Measurements from ENCODE around the gene PRPF6.

The PRPF6 gene

DNA sequence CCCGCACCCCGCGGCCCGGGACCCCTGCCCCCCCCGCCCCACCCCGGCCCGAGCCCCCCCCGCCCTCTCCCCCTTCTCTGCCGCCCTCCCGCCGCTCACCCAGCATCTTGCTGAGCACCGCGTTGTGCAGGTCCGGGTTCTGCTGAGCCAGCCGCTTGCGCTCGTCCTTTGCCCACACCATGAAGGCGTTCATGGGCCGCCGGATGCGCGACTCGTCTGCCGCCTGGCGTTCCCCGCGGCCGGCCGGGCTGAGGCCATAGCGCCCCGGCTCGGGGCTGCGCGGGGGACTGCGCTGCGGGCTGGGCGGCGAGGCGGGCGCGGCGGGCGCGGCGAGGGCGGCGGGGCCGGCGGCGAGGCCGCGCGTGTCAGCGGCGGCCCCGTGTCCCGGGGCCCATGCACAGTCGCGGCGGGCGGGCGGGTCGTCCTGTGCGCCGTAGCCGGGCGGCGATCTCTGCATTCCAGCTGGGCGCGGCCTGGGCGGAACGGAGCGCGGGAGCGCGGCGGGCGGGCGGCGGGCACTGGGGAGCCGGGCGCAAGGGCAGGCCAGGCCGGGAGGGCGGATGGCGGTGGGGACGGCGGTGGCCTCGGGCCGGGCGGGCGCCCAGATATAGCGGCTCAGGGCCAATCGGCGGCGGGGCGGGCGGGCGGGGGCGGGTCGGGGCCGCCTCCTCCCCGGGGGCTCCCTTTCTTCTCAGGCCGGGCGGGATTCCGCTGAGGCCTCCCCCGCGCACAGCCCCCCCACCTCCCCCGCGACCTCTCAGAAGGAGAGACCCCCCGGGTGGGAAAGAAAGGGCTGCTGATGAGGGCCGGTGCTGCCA is 68.3 kb downstream of the PRPF6 start, which contains the start of gene SOX18:
Gene SOX18, minus strand, starts transcription at position 580 of the 818 bp plus-strand sequence. Its CDS starts 123 bp downstream, at position 457.
- DNase-seq (ENCODE audit: low read depth) = no peak

DNA sequence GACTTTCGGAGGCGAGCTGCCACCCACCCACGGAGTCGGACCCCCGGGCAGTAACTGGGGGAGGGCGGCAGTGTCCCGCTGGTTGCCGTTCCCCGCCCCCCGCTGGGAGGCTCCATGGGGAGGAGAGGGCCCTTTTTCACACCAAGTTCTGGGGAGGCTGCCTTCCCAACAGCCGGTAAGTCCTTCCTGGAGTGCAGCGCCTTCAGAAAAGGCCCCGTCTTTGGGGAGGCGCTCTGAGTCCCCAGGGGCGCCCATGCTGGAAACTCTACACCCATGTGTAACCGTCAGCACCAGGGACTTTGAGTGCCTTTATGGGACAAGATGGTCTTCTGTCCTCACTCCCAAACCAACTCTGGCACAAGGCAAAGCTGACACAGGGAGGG is 68.9 kb downstream of the PRPF6 start:
- no peak for DNase-seq (ENCODE audit: low read depth)

DNA sequence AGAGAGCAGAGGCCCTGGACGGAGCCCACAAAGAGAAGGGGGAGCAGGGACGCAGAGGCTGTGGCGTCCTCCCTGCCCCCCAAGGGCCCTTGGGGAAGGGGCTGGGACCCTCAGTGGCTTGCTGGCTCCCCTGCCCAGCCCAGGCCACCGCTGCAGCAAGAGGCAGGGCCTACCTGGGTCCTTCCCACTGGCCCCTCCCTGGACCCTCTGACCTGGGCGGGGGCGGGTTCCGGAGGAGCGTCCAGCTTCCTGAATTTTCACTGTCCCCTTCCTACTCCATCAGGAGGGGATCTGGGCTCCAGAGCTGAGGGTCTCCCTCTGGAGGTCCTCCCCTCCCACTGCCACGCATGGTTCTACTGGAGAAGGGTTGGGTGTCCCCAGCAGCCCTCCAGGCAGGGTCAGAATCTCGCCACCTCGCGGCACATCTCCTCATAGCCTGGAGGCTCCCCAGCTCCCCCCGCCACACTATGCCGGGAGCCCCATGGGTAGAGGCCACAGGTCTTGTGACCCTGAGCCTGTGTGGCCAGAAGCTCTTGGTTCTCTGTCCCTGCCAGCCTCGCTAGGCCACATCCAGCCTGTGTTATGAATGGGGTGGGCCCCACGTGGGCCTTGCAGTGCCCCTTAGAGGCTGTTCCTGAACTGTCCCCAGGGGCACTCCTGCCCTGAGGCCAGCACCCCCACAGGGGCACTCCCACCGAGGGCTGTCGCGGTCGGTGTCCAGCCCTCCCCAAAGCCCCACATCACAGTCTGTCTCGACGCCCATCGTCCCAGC is 69.5 kb downstream of the PRPF6 start:
- no peak for DNase-seq (ENCODE audit: low read depth)

DNA sequence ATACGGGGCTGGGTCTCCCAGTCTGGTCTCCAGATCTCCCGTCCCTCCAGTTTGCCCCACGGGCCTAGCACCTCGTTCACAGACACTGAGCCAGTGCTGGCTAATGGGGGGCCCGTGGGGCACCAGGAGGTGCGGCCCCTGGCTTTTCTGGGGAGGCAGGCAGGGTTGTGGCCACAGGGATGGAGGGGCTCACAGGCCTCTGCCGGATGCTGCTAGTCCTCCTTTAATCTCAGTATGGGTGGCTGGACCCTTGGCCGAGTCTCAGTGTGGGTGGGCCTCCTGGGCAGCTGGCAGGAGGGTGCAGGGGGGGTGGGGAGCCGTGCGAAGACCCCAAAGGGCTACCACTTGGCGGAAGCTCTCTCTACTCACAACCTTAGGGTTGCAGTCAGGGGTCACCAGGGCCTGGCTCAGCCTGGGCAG is 70.1 kb downstream of the PRPF6 start:
- DNase-seq (ENCODE audit: low read depth) = no peak

DNA sequence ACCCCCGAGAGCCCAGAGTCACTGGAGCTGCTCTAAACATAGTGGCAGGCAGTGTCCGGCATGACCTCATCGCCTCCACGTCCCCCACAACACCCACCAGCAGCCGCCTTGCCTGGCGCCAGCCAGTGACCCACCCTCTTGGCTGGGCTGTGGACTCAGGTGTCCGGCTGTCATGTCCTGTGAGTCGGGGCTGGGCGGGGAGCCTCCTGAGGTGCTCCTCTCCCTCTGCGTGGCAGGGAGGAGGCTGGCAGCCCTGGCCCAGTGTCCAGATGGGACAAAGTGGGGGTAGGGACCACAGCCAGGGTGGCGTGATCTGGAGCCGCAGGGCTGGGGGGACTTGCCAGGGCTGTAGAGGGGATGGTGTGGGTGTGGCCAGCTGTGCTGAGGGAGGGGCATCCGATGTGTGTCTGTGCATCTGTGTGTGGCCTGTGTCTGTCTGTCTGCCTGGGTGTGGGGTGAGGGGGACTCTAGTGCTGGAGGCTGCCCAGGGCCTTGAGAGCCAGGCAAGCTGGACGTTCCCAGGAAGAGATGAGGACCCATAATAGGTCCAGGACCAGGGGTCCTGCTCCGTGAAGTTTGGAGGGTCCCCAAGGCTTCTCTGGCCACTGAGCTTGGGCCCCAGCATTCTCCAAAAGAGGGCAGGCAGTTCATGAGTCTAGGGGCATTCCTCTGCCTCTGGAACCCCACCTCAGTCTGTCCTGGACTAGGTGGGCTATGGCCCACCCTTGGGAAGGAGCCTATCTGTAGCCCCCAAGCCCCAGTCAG is 70.8 kb downstream of the PRPF6 start:
- DNase-seq (ENCODE audit: low read depth) = no peak

DNA sequence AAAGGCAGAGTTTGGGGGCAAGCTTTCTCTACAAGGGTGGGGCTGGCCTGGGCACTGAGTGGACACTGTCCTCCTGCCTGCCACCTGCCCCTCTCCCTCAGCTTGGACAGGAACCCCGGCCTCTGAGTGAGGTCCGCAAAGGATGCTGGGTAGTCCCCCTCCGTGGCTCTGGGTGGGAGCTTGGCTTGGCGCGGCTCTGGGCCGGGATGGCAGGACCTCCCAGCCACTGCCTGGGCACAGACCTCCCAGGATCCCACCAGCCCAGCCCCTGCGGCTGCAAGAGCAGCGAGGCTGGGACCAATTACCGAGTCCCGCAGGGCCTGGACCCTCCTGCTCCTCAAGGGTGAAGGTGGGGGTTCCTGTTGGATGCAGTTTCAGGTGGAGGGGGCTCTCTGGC is 71.4 kb downstream of the PRPF6 start:
- DNase-seq (ENCODE audit: low read depth) = no peak

DNA sequence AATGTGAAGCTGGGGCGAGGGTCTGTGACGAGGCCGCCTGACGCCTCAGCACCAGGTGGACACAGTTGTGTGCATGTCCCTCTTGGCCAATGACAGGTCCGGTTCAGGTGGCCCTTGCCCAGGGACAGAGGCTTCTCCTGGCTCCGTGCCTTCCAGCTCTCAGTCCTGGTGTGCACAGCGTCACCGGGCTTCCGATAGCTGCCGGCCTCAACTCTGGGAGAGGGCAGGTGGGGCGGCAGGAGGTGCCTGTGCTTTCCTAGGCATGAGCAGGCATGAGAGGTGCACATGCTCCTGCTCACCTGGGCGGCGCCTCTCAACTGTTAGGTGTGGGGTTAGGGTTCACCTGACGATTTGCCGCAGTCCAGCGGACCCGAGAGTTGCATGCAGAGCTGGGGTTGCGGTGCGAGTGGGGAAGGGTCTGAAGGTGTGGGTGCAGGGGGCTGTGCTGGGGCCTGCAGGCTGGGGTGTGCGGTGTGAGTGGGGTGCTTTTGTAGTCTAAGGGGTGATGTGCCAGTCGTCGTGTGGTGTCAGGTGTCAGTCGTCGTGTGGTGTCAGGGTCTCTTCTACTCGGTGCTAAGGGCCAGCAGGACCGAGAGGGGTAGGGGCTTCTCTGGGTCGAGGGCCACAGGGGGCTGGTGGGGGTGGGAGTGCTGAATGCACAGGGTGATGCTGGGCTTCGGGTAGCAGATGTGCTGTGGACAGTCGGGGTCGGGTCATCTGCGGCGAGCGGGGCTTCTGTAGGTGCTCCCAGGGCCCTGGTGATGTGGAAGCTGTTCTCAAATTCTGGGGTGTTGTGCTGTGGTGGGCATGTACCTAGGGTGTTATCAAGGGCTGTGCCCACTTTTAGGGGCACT is 72.3 kb downstream of the PRPF6 start:
- no peak for DNase-seq (ENCODE audit: low read depth)

DNA sequence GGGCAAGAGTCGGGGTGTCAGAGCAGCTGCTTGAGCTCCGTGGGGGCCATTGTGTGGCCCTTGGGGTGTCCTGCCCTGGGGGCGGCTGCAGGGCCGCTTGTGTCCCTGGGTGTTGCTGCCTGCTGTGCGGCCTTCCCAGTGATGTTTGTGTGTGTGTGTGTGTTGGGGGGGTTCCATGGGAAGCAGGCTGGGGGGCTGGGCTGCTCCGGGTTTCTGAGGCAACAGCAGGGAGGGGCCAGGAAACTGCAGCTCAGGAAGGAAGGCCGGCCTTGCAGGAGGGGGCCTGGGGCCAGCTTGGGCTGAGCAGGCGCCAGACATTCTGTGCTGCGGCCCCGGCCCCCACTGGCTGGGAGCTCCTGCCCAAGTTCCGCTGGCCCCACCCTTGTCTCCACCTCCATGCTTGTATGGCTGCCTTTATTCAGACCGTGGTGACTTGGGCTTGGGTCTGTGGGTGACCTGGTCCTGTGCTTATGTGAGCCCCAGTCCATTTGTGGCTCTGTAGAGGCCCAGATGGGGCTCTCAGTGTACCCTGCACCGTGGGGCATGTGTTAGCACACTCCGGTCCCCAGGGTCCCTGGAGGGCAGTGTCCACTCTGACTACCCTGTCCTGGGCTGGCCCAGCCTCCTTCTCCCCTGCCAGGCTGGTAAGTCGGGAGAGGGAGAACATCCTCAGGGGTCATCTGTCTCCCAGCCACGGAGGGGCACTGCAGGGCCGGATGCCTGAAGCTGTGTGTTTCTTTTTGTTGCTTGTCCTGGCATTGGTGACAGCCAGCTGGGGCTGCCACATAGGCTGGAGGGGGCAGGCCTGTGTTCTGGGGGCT is 73.1 kb downstream of the PRPF6 start:
- no peak for DNase-seq (ENCODE audit: low read depth)

DNA sequence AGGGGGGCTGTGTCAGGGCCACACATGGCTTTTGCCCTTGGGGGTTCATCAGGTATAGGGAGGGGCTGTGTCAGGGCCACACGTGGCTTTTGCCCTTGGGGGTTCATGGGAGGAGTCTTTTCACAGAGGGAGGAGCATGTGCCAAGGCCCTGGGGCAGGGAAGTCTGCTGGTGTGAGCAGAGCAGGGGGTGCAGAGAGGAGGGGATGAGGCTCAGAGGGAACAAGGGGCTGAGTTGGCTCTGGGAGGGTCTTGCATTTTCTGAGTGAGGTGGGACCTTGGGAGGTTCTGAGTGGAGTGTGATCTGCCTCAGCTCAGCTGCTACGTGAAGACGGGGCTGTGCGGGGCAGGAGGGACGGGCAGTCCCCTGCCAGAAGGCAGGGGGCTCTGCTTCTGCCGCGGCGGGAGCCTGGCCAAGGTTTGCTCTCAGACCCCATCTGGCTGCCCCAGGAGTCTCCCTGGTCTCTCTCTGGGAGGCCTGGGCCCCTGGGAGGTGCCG is 74.5 kb downstream of the PRPF6 start:
- no peak for DNase-seq (ENCODE audit: low read depth)

DNA sequence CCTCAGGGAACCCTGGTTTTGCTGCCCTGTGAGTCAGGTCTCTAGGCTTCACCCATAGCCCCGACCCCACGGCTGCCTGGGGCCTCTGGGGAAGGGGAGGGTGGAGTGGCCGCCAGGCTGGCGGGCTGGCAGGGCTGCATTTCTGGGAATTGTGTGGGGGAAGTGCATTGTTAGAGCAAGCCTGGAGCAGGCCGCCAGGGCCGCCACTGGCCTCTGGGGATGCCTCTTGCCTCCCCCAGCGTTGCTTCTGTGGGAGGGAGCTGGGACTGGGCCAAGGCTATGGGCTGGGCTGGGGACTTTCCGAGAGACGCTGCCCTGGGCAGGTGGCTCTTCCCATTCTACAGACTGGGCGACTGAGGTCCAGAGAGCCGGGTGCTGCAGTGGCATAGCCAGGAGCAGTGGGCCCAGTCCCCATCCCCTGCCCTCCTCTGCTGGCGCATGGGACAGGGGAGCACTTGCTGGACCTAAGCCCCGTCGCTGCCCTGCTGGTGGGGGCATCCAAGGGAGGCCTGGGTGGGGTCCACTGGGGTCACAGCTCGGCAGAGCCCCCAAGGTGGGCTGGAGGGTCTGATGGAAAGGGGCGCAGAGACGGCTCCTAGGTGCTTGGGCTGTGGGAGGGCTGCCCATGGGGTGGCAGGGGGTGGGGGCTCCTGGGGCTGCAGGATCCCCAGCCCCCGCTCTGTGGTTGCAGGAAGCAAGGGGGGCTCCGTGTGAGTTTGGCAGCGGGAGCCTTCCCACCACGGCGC is 75.1 kb downstream of the PRPF6 start:
- no peak for DNase-seq (ENCODE audit: low read depth)

DNA sequence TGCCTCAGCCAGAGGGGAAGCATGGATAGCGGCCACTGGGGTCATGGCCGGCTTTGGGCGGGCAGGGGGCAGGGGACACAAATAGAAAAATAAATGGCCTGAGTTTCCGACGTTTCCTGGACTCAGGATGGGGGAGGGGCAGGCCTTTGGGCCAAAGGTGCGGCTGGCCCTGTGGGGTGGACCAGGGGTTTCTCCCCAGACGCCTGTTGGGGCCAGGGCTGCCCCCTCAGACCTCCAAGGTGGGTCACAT is 75.6 kb downstream of the PRPF6 start:
- no peak for DNase-seq (ENCODE audit: low read depth)

DNA sequence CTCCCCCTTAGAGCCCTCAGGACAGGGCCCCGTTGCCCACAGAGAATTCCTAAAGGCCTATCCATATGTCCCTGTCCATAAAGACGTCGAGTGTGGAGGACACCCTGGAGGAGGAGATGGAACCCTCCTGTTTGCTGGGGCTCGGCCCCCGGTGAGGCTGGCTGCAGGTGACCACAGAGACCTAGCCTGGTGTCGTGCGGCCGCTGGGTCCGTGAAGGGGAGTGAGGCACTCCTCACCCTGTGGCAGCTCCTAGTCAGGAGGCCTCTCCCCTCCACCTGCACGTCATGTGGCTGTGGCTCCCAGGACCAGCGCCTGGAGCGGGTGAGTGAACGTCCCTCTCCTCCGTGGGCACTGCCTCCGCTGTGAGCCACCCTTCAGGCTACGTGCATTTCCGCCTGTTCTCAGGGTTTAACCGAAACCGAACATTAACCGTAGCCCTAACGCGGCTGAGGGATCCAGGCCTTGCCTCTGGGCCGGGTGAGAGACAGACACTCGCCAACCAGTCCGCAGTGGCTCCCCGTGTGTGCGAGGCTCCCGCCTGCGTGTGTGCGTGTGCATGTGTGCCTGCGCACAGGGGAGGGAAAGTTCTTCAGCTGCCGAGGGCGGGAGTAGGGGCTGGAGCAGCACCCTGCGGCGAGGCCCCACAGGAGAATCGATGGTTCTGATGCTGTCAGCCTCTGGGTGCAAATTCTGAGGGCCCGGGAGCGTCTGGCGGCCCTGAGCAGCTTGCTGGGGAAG is 76.1 kb downstream of the PRPF6 start:
- no peak for DNase-seq (ENCODE audit: low read depth)

DNA sequence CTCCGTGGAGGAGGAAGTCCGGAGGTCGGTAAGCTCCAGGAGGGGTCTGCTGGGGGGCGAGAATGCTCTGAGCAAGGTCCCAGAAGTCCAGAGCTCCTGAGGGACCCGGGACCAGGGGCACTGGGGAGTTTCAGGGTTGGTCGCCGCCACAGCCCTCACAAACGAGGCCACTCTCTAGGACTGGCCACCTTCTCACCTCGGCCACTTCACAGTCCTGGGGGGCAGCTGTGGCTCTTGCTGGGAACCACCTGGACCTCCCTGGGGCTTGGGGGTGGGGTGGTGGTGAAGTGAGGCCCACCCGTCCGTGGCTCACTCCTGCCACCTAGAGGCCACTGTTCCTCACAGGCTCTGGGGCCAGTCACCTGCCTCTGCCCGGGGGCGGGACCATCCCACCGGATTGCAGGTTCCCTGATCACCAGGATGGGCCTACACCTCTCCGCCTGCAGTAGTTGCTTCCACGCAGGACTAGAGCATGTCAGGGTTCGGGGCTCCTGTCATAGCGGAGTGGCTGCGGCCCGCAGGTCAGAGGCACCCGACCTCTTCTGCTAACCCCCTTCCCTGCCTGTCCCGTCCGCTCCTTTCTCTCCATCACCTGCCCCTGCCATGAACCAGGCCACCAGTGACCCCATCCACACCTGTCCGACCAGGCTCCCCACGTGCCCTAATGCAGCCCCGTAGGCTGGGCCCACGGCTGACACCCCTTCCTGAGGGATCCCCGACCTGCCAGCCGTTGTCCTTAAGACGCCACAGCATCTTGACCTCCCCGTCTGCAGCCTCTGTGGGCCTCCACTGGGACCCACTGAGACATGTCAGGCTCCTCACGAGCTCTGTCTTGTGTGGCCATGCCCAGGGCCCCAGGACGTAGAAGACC is 76.9 kb downstream of the PRPF6 start:
- no peak for DNase-seq (ENCODE audit: low read depth)

DNA sequence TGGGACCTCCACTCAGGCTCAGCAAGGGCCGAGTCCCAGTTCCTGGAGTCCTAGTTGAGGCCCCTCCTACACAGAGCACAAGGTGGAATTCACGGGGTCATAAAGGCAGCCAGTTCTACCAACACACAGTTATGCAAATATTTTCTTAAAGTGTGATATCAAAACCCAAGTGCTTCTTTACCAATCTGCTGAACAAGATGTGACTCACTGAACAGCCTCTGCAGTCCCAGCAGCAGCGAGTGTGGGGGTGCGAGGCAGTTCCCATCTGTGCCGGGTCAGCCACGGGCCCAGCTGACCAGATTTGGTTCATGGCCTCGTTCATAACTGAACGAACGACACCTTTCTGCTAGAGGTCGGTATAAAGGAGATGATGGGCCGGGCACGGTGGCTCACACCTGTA is 77.6 kb downstream of the PRPF6 start:
- DNase-seq (ENCODE audit: low read depth) = no peak

DNA sequence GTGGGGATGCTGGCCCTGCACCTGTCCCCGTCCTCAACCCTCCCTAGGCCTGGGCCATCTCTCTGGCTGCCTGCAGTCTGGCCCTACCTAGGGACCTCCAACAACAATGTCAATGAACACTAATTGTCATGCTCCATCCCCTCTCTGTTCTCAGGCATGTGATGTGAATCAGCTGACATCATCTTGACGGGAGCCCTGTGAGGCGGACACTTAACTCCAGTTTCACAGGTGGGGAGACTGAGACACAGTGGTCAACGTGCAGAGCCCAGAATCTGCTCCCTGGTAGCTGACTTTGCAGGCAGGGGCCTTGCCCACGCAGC is 81.3 kb downstream of the PRPF6 start:
- DNase-seq (ENCODE audit: low read depth) = no peak

DNA sequence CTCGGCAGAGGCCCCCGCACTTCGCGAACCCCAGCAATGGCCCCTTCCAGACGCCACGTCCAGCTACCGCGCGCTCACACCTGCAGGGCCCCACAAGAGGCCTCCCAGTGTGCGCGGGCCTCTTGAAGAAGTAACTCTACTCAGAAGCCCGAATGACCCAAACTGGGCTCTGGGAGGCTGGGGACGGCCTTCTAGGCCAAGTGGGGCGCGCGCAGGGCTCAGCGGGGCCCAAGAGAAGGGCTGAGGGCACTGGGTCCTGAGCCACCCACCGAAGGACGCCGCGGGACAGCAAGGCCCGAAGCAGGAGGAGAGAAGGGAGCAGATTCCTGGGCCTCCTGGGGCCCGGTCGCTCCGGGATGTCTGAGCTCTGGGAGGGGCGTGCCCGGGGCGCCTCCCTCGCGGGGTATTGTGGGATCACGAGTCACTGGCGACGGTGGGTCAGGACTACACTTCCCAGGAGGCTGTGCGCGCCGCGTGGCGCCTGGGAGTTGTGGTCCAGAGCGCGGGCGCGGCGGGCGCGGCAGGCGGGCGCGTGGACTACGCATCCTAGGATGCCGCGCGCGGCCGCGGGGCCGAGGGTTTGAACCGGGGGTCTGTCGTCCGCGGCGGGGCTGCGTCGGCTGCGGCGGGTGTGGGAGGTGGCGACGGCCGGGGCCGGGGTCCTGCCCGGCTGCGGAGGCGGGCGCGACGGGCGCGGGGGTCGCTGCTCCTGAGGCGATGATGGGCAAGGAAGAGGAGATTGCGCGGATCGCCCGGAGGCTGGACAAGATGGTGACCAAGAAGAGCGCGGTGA is 81.9 kb downstream of the PRPF6 start, which contains the start of gene TCEA2:
Gene TCEA2, plus strand, starts transcription at position 603 of the 793 bp plus-strand sequence. Its CDS starts 115 bp downstream, at position 718.
- DNase-seq (ENCODE audit: low read depth) = peak; percentile 85

DNA sequence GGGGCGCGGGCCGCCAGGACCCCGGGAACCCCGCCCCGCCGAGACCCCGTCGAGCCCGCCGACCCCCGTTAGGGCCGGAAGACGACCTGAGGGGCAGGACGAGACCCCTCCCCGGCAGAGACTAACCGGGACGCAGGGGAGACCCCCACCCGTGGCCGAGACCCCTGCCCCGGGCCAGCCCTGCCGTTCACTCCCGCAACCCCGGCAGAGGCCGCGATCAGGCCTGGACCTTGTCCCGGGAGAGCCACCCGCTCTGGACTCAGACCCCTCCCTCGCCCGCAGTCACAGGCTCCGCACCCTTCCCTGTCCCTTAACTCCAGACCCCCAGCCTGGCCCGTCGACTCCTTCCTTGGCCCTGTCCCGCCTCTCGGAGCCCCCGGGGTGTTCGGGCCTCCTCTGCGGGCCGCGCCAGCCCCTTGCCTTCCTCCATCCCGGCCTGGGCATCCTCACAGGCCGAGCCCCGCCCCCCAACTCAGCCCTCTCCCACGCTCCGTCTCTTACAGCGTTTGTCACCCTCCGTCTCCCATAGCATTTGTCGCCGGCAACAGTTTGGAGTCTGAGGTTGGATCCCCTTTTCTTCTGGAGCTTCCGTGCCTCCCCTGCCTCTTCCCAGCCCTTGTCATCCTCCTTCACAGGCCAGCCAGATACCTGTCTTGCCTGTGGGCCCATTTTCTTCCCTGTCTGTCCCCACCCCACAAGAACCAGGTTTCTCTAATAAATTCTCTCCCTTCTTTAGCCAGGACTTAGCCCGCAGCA is 82.6 kb downstream of the PRPF6 start:
- no peak for DNase-seq (ENCODE audit: low read depth)

All from HS-5 (cell line).